AG04449 (cell line): ENCODE data around the gene GABBR2.
"Not testable (repeated sequence)": the region's sequence is repeated elsewhere in the genome, so short reads cannot be mapped to it uniquely, and the experiment has no call there.

Source experiments
- CTCF ChIA-PET: fragments of 350-600 bp; formaldehyde crosslinking; extraction: SDS; loops from one replicate; lab custom pipeline; 2021; ENCODE audit warnings: antibody characterized with exemption; lab: Yijun Ruan, JAX
- POLR2A ChIA-PET: fragments of 400-600, 350-600 bp; formaldehyde crosslinking; extraction: SDS; loops from one replicate; lab custom pipeline; 2020; ENCODE audit warnings: antibody characterized with exemption, inconsistent platforms; lab: Yijun Ruan, JAX
- DNase-seq: peaks from one replicate; pipeline ENCODE4 v3.0.0-alpha.2; 2010; ENCODE audit warnings: low read depth, low spot score
- H3K4me3 ChIP-seq: 2 replicates; pipeline ENCODE4 v1.5.1; 2011; ENCODE audit warnings: low read depth, mild to moderate bottlenecking, control low read depth, low read length
- CTCF ChIP-seq: IDR thresholded peaks from one replicate; pipeline ENCODE4 v1.5.1; 2011; ENCODE audit warnings: mild to moderate bottlenecking, moderate library complexity, low read length, control low read depth, inconsistent platforms; ENCODE audit not compliant: insufficient read depth; ENCODE audit errors: missing control alignments

Gene GABBR2

DNA sequence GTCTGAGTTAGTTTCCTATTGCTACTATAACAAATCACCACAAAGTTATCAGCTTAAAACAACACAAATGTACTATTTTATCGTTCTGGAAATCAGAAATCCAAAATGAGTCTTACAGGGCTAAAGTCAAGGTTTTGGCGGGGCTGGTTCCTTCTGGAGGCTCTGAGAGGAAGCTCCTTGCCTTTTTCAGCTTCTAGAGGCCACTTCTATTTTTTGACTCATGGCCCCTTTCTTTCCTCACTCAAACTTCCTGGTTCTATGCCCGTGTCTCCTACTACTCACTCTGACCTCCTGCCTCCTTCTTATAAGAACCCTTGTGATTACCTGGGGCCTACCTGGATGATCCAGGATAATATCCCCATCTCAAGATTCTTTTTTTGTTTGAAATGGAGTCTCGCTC is 48.2 kb downstream of the GABBR2 start:
- DNase-seq, result no peak
- TF ChIP-seq CTCF, result no peak
- no peak overlapping the region for H3K4me3 ChIP-seq
- CTCF ChIA-PET, result interaction anchor here (0.7 kb wide), 1 partner anchor 28 kb away, joined by 3 read pairs; no protein-coding TSS in a partner anchor
- POLR2A ChIA-PET, result no interaction called here

- no peak overlapping the region for H3K4me3 ChIP-seq
- ChIA-PET CTCF (no interaction called here), POLR2A (no interaction called here)
- DNase-seq, result peak; percentile 75
- no peak for TF ChIP-seq CTCF
Observed at GRCh38 chr9:98658951-98659351, 49.8 kb downstream of the GABBR2 start.

DNA sequence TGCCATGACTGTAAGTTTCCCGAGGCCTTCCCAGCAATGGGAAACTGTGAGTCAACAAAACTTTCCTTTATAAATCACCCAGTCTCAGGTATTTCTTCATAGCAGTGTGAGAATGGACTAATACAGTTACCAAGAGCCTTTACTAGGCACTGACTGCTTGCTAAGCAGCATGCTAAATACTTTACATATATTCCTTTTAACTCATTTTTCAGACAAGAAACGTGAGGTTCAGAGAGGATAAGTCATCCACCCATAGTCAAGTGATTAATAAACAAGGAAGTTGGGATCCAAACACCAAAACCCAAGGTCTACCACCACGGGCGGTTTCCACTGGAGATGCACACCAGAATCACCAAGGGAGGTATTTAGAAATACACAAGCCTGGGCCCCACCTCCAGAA is 50.8 kb downstream of the GABBR2 start:
- ChIA-PET POLR2A (no interaction called here), CTCF (no interaction called here)

DNA sequence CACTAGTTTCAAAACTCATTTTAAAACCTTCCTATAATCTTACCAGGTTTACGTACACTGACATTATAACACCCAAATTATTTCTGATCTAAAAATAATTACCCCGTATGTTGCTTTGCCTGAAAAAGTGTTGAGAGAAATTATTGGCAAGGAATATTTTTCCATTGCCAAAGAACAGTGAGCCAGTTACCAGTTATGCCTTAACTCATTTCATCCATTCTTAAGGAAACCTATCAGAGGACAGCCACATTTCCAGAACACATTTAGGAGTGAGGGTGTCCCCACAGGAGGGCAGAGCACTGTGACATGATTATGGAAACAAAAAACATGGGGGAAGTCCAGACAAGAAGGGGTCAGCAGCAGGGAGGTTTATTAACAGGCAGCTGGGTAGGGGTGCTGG is 52.2 kb downstream of the GABBR2 start:
- no peak overlapping the region for H3K4me3 ChIP-seq
- no peak for DNase-seq
- POLR2A ChIA-PET, result no interaction called here
- TF ChIP-seq CTCF, result no peak
- CTCF ChIA-PET, result no interaction called here

More for the DNA sequence above, 50.8 kb downstream of the GABBR2 start:
- no peak for TF ChIP-seq CTCF
- DNase-seq, result peak; percentile 52
- H3K4me3 ChIP-seq, result no peak overlapping the region

- POLR2A ChIA-PET, H3K4me3 ChIP-seq, DNase-seq, CTCF ChIA-PET: not testable (repeated sequence)
Observed at GRCh38 chr9:98655428-98655827, 53.3 kb downstream of the GABBR2 start.

GRCh38 chr9:98654247-98654646 is 54.5 kb downstream of the GABBR2 start:
- no peak overlapping the region for H3K4me3 ChIP-seq
- CTCF ChIA-PET, result no interaction called here
- no peak for TF ChIP-seq CTCF
- POLR2A ChIA-PET, result no interaction called here
- DNase-seq, result peak; percentile 91

DNA sequence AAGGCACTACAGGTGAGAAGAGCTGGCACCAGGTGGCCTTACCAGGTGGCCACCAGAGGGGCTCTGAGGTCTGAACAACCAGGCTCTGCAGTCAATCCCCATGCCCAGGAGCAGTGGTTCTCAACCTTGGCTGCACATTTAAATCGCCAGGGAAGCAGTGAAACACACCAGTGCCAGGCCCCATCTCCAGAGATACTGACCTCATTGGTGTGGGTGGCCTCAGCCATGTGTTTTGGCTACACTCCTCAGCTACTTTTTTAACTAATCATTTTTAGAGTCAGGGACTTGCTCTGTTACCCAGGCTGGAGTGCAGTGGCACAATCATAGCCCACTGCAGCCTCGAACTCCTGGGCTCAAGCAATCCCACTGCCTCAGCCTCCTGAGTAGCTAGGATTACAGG is 56.0 kb downstream of the GABBR2 start:
- POLR2A ChIA-PET, result no interaction called here
- no peak overlapping the region for H3K4me3 ChIP-seq
- TF ChIP-seq CTCF, result no peak
- CTCF ChIA-PET, result interaction anchor here (1.5 kb wide), 1 partner anchor 121 kb away, joined by 4 read pairs; no protein-coding TSS in a partner anchor
- DNase-seq, result no peak
